Measurements from ENCODE around the gene SAG. TPM values are rescaled to one million over a fixed set of nuclear protein-coding genes. Genes with fewer than 3 reads are reported as not detected.
A peak's percentile ranks its signal among the peaks of the same experiment; 100 is the strongest.

The SAG gene
- total RNA-seq, 2 donors from 2014 or later = not detected

- DNase-seq (peak; percentile 61 to 80), ATAC-seq (peak; percentile 37)
- intact Hi-C loops (cut with DNase I, micrococcal nuclease) = no loop called here
These were observed 80.3 kb downstream of the SAG start for GRCh38 chr2:233387667-233388528.

- DNase-seq = no peak
- intact Hi-C loops (cut with DNase I, micrococcal nuclease) = no loop called here
- ATAC-seq = no peak
These were observed 82.0 kb downstream of the SAG start for GRCh38 chr2:233389601-233390125.

- DNase-seq (no peak), ATAC-seq (no peak)
- intact Hi-C loops (cut with DNase I, micrococcal nuclease) = no loop called here
These were observed 88.1 kb downstream of the SAG start for GRCh38 chr2:233395687-233396086.

Other genes starting within 250 kb of the SAG start
- 10 to 100 TPM in 1 of 2 donors, 1 to 10 TPM in 1; 6.6 to 10.6 TPM for gene INPP5D, start 247.5 kb upstream of the SAG start, total RNA-seq
- gene ATG16L1, start 56.1 kb upstream of the SAG start, total RNA-seq = 10 to 100 TPM; 34.5 to 36.2 TPM
- gene DGKD, start 46.7 kb downstream of the SAG start, total RNA-seq = 10 to 100 TPM; 91.3 to 93.2 TPM

Data from left colon (tissue), 2 donors.